Subcutaneous adipose tissue (tissue), 4 donors: Measurements from ENCODE around the gene CPA1. TPM values are rescaled to one million over a fixed set of nuclear protein-coding genes. Genes with fewer than 3 reads are reported as not detected.

ENCODE experiments used
- CTCF ChIP-seq: fragments of 450-650 bp; IDR thresholded peaks from one replicate; pipeline ENCODE4 v1.5.1; 2016; ENCODE audit warnings: low read depth, mild to moderate bottlenecking, control low read depth, antibody characterized with exemption, moderate library complexity
- total RNA-seq, 4 donors: library from RNA; depleted of rRNA; stranded (reverse); fragments of >200 nt; gene quantifications; one replicate each; pipeline ENCODE4 v1.1.0, GENCODE V29; 2016

CPA1 gene
- total RNA-seq, 4 donors from 2014 or later, result 0.66 to 5.1 (median 3.3) TPM; not detected in 1

- TF ChIP-seq CTCF, result no peak
These were observed 32.9 kb downstream of the CPA1 start for GRCh38 chr7:130413201-130413600.

GRCh38 chr7:130415006-130415405, 34.7 kb downstream of the CPA1 start:
- no peak for TF ChIP-seq CTCF

GRCh38 chr7:130417213-130417612, 36.9 kb downstream of the CPA1 start:
- TF ChIP-seq CTCF, result no peak

GRCh38 chr7:130418306-130418705, 38.0 kb downstream of the CPA1 start:
- no peak for TF ChIP-seq CTCF

GRCh38 chr7:130419658-130420057, 39.4 kb downstream of the CPA1 start:
- TF ChIP-seq CTCF, result no peak

- TF ChIP-seq CTCF, result no peak
These were observed 40.8 kb downstream of the CPA1 start for GRCh38 chr7:130420943-130421578.

- no peak for TF ChIP-seq CTCF
These were observed 41.4 kb downstream of the CPA1 start for GRCh38 chr7:130421684-130422083.
